Coronary artery (tissue), 2 donors: ENCODE results near the gene CEBPA.

Experiments used
- DNase-seq: peaks from one replicate; pipeline ENCODE4 v3.0.0-alpha.2; 2017; ENCODE audit warnings: low spot score
- H3K27ac ChIP-seq, 2 donors: fragments of 200-600 bp; sonication (generic); one replicate each; pipeline ENCODE4 v1.5.1; 2016 to 2019
- H3K4me3 ChIP-seq: fragments of 200-600 bp; sonication (generic); 2 replicates; pipeline ENCODE4 v1.5.1; 2016; ENCODE audit warnings: mild to moderate bottlenecking, moderate library complexity
- TF ChIP-seq, protein P1 (sequence below): fragments of 200-600 bp; sonication (generic); IDR thresholded peaks from one replicate; pipeline ENCODE4 v1.5.1; 2019; ENCODE audit warnings: antibody characterized with exemption

CEBPA gene

DNA sequence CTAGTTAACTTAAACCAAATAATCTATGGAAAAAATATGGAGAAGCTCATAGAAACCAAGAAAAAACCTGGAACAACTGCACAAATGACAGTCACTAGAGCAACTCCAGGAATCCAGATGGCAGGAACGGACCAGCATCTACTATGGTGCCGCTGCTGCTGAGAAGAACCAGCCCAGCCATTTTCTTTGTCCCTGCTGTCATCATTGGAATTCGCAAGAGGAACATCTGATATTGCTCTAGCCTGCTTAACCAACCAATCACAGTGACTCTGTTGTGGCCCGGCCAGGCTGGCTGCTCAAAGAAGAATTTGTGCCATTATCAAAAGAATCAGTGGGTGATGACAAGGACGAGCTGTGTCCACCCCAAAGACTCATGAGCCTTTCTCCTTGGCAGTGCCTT is 33.1 kb upstream of the CEBPA start:
- H3K27ac ChIP-seq = no peak overlapping the region

DNA sequence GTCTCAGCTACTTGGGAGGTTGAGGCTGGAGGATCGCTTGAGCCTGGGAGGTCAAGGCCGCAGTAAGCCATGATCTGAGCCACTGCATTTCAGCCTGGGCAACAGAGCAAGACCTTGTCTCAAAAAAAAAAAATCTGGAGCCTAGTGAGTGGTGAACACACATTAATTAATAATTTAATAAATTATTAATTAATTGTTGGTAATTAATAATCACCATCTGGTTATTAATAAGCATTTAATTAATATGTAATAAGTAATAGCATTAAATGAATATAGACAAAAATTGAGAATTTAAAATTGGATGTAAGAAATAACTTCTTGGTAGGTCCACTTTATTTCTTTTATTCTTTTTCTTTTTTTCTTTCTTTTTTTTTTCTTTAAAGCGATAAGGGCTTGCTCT is 31.9 kb upstream of the CEBPA start:
- Histone ChIP-seq H3K27ac (no peak overlapping the region), H3K4me3 (no peak overlapping the region)
- DNase-seq = no peak
- TF ChIP-seq, protein P1, sequence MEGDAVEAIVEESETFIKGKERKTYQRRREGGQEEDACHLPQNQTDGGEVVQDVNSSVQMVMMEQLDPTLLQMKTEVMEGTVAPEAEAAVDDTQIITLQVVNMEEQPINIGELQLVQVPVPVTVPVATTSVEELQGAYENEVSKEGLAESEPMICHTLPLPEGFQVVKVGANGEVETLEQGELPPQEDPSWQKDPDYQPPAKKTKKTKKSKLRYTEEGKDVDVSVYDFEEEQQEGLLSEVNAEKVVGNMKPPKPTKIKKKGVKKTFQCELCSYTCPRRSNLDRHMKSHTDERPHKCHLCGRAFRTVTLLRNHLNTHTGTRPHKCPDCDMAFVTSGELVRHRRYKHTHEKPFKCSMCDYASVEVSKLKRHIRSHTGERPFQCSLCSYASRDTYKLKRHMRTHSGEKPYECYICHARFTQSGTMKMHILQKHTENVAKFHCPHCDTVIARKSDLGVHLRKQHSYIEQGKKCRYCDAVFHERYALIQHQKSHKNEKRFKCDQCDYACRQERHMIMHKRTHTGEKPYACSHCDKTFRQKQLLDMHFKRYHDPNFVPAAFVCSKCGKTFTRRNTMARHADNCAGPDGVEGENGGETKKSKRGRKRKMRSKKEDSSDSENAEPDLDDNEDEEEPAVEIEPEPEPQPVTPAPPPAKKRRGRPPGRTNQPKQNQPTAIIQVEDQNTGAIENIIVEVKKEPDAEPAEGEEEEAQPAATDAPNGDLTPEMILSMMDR = no peak

More for the DNA sequence above, 33.1 kb upstream of the CEBPA start:
- H3K4me3 ChIP-seq = no peak overlapping the region
- TF ChIP-seq, protein P1 = no peak
- no peak for DNase-seq

DNA sequence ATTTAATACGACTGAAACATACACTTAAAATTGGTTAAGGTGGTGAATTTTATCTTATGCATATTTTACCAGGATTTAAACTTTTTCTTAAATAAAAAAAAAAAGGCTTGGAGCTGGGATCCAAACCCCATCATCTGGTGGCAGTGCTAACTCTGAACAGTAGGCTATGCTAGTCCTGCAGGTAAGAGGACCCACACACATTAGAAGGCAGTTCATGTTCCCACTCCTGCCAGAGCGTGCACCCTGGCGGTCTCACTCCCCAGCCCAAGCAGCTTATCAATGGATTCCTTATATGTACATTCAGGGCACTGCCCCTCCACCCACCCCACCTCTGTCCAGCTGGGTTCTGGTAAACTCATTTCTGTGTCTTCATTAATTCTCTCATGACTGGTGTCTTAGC is 31.3 kb upstream of the CEBPA start:
- TF ChIP-seq, protein P1 = no peak
- Histone ChIP-seq H3K27ac (no peak overlapping the region), H3K4me3 (no peak overlapping the region)
- no peak for DNase-seq

DNA sequence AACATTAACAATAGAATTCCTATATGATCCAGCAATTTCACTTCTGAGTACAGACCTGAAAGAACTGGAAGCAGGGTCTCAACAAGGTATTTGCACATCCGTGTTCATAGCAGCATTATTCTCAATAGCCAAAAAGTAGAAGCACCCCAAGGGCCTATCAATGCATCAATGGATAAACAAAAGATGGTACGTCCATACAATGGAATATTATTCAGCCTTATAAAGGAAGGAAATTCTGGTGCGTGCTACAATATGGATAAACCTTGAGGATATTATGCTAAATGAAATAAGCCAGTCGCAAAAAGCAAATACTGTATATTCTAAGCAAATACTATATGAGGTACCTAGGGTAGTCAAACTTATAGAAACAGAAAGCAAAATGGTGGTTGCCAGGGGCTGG is 30.8 kb upstream of the CEBPA start:
- Histone ChIP-seq H3K4me3 (no peak overlapping the region), H3K27ac (no peak overlapping the region)
- no peak for DNase-seq
- TF ChIP-seq, protein P1 = no peak

DNA sequence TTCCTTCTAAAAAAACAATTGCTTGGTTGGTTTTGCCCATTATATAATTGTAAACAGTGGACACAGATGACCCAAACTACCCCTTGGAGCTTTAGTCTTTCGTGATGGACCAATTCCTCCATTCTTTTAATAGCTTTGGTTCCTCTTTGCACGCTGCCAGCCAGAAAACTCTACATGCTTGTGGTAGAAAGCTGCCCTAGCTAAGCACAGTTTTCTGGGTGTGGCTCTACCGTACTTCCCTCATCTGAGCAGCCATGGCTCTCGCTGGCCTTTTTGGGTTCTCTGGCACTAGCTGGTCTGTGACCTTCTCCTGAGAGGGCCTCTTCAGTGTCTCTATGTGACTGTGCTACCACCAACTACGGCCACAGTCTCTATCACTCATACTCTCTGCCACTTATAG is 29.9 kb upstream of the CEBPA start:
- TF ChIP-seq, protein P1 = no peak
- DNase-seq = no peak
- Histone ChIP-seq H3K4me3 (no peak overlapping the region), H3K27ac (no peak overlapping the region)

DNA sequence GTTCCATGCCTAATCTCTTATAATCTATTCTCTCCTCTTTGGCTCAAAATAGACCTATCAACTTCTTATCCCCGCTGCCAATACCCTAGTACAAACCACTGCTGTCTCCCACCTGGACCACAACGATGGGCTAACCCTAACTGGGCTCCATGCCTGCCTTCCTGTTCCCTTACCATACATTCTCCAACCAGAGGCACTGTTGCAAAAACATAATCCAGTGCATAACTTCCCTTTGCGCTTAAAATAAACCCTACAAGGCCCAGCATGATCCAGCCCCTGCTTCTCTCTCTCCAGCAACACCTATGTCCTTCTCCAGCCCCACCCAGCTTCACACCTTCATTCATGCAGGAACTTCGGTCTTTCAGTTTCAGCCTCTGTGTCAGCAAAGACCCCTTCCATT is 27.4 kb upstream of the CEBPA start:
- DNase-seq = no peak
- H3K27ac ChIP-seq = no peak overlapping the region
- no peak overlapping the region for H3K4me3 ChIP-seq
- TF ChIP-seq, protein P1 = no peak

DNA sequence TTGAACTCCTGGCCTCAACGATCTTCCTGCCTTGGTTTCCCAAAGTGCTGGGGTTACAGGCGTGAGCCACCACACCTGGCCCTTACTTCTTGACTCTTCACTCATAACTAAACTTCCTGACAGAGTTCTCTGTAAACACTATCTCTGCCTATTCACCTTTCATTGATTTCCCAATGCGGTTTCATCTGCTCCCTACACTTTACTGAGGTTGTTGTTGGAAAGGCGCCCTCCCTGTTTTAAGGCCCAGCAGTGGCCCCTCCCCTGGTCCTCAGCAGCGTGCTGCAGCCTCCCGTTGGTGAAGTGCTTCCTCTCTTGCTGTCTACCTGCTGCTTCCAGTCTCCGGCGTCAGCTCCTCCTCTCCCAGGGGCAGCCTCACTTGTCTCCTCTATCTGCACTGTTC is 26.7 kb upstream of the CEBPA start:
- Histone ChIP-seq H3K4me3 (no peak overlapping the region), H3K27ac (no peak overlapping the region)
- TF ChIP-seq, protein P1 = no peak

More for the DNA sequence above, 26.7 kb upstream of the CEBPA start:
- DNase-seq = no peak
